Fibroblast of the aortic adventitia (primary cell): ENCODE results near the gene TRAM2. TPM values are rescaled to one million over a fixed set of nuclear protein-coding genes. Genes with fewer than 3 reads are reported as not detected.

Source experiments
- DNase-seq: peaks from one replicate; pipeline ENCODE4 v3.0.0-alpha.2; 2010; ENCODE audit warnings: low read depth
- H3K4me3 ChIP-seq: 2 replicates; pipeline ENCODE4 v1.5.1; 2011; ENCODE audit warnings: low read depth, mild to moderate bottlenecking, control low read depth, low read length, moderate library complexity
- total RNA-seq: library from RNA; depleted of rRNA; stranded (reverse); fragments of >200 nt; gene quantifications from 2 replicates; pipeline ENCODE4 v1.2.3, GENCODE V29; 2012; ENCODE audit warnings: low replicate concordance
- TF ChIP-seq, protein P1 (sequence below): IDR thresholded peaks from 2 replicates; pipeline ENCODE4 v1.5.1; 2011; ENCODE audit warnings: mild to moderate bottlenecking, low read length, control low read depth, inconsistent platforms; ENCODE audit not compliant: insufficient read depth

TRAM2 gene
- total RNA-seq, 1 donor = 128 TPM

DNA sequence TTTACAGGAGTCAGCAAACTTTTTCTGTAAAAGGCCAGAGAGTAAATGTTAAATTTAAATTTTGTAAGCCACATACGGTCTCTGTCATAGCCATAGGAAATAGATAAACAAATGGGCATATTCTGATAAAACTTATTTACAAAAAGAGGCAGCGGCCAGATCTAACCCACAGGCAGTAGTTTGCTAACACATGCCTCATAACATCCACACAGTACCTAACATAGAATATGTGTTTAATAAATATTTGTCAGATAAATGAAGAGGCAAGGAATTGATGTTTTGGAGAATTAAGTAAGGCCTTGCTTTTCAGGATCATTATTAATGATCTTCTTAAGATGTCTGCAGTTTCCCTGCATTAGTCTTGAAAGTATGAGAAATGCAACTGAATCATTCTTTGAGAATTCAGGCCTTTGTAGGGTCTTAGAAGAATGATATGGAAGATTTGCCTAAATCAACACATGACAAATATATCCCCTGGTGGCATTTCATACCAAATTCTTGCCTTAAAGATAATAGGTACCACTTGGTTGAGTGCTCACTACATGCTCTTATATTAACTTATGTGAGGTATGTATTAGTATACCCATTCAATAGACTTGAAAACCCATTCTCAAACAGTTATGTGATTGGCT is 39.3 kb upstream of the TRAM2 start:
- peak; percentile 29 for DNase-seq
- H3K4me3 ChIP-seq = no peak overlapping the region
- TF ChIP-seq, protein P1, sequence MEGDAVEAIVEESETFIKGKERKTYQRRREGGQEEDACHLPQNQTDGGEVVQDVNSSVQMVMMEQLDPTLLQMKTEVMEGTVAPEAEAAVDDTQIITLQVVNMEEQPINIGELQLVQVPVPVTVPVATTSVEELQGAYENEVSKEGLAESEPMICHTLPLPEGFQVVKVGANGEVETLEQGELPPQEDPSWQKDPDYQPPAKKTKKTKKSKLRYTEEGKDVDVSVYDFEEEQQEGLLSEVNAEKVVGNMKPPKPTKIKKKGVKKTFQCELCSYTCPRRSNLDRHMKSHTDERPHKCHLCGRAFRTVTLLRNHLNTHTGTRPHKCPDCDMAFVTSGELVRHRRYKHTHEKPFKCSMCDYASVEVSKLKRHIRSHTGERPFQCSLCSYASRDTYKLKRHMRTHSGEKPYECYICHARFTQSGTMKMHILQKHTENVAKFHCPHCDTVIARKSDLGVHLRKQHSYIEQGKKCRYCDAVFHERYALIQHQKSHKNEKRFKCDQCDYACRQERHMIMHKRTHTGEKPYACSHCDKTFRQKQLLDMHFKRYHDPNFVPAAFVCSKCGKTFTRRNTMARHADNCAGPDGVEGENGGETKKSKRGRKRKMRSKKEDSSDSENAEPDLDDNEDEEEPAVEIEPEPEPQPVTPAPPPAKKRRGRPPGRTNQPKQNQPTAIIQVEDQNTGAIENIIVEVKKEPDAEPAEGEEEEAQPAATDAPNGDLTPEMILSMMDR = no peak

GRCh38 chr6:52612336-52613054 is 35.6 kb upstream of the TRAM2 start:
- H3K4me3 ChIP-seq = no peak overlapping the region
- DNase-seq = no peak
- TF ChIP-seq, protein P1 = no peak

DNA sequence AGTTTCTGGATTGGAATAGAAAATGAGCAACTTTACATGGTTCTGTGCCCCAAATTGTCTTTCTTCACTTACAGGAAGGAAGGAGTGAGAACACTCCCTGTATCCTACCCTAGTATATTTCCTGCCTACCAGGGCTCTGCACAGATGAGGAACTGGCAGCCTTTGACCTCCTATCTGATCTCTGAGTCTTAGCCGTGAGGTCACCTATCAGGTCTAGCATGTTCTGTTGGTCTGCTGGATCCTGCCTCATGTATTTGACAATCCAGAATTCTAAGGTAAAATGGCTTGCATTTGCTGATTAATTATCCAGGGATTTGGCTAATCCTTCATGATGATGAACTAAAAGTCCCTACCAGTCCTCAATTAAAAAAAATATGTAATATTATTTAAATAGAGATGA is 35.0 kb upstream of the TRAM2 start:
- no peak overlapping the region for H3K4me3 ChIP-seq
- TF ChIP-seq, protein P1 = no peak
- DNase-seq = no peak

GRCh38 chr6:52610745-52611355 is 34.0 kb upstream of the TRAM2 start:
- TF ChIP-seq, protein P1 = no peak
- DNase-seq = no peak

DNA sequence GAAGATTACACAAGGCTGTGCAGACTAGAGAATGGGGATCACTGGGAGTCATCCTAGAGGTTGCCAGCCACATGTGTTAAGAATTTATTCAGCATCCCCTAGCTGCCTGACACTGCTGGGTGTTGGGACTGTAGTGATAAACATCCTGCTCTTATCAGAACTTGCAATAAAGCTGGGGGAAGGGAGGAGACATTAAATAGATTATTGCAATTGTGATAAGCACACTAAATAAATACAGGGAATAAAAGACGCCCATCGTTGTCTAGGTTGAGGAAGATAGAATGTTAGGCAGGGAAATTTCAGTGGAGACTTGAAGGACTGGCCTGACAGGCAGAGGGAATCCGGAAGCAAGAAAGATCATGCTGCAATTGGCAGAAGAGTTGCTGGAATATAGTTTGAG is 33.2 kb upstream of the TRAM2 start:
- TF ChIP-seq, protein P1 = no peak
- no peak for DNase-seq
- H3K4me3 ChIP-seq = no peak overlapping the region

More at GRCh38 chr6:52610745-52611355, 34.0 kb upstream of the TRAM2 start:
- no peak overlapping the region for H3K4me3 ChIP-seq

DNA sequence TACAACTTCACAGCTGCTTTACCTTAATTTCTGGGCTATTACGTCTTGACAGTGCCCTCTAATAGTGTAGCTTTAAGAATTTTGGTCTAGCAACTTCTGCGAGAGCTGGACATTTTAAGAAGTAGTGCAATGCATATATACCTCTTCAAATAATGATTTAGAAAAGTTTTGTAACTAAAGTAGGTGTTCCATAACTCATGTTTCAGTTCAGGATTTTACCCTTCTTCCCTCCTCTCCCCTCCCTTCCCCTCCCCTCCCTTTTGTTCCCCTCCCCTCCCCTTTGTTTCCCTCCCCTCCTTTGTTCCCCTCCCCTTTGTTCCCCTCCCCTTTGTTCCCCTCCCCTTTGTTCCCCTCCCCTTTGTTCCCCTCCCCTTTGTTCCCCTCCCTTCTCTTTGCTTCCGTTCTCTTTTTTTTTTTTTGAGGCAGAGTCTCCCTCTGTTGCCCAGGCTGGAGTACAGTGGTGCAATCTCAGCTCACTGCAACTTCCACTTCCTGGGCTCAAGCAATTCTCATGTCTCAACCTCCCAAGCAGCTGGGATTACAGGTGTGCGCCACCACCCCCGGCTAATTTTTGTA is 28.8 kb upstream of the TRAM2 start:
- TF ChIP-seq, protein P1 = no peak
- no peak for DNase-seq
- H3K4me3 ChIP-seq = no peak overlapping the region
